Fibroblast of pulmonary artery (primary cell): ENCODE measurements around the gene KIF7.
A peak's percentile ranks its signal among the peaks of the same experiment; 100 is the strongest.

Experiments
- DNase-seq: peaks from one replicate; pipeline ENCODE4 v3.0.0-alpha.2; 2010; ENCODE audit warnings: low read depth
- H3K4me3 ChIP-seq: replicated peaks from 2 replicates; pipeline ENCODE4 v1.5.1; 2011; ENCODE audit warnings: low read depth, mild to moderate bottlenecking, control low read depth, low read length, moderate library complexity
- CTCF ChIP-seq: IDR thresholded peaks from 2 replicates; pipeline ENCODE4 v1.5.1; 2011; ENCODE audit warnings: mild to moderate bottlenecking, control low read depth, low read length, inconsistent platforms; ENCODE audit errors: missing control alignments

Gene KIF7

DNA sequence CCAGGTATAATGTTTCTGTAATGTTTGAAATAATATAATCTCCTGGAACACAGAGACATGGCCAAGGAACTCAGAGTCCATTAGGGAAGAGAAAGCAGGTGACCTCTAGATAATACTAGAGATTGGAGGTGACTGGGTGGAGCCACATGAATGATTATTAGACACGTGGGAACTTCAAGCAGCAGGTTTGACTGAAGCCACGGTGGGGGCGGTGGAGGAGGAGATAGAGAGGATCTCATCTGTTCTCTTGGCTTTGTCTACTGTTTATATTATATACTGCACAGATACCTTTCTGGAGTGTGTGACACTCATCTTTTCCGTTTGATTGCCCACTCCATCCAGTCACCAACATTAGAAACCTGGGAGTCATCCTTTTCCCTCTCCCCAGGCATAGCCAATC lies 33.7 kb downstream of the KIF7 start:
- TF ChIP-seq CTCF: no peak
- H3K4me3 ChIP-seq: no peak overlapping the region
- DNase-seq: no peak

- no peak overlapping the region for H3K4me3 ChIP-seq
These were observed 39.0 kb downstream of the KIF7 start for GRCh38 chr15:89616228-89616627.

GRCh38 chr15:89615135-89615534 lies 40.1 kb downstream of the KIF7 start:
- no peak for DNase-seq
- no peak overlapping the region for H3K4me3 ChIP-seq
- TF ChIP-seq CTCF: no peak

More at GRCh38 chr15:89616228-89616627, 39.0 kb downstream of the KIF7 start:
- TF ChIP-seq CTCF: no peak
- DNase-seq: no peak

- H3K4me3 ChIP-seq: no peak overlapping the region
- no peak for TF ChIP-seq CTCF
- peak; percentile 70 for DNase-seq
These were observed 41.1 kb downstream of the KIF7 start for GRCh38 chr15:89614164-89614563.

DNA sequence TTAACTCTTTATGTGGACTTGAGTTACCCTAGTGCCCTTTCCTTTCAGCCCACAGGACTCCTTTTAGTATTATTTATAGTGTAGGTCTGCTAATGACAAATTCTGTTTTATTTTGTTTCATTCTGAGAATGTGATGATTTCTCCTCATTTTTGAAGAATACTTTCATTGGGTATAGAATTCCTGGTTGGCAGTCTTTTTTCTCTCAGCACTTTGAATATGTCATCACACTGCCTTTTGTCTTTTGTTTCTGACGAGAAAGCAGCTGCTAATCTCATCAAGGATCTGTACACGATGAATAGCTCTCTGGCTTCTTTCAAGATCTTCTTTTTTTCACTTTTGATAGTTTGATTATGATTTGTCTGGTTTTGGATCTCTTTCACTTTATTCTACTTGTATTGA lies 42.2 kb downstream of the KIF7 start:
- TF ChIP-seq CTCF: no peak
- DNase-seq: no peak
- no peak overlapping the region for H3K4me3 ChIP-seq

DNA sequence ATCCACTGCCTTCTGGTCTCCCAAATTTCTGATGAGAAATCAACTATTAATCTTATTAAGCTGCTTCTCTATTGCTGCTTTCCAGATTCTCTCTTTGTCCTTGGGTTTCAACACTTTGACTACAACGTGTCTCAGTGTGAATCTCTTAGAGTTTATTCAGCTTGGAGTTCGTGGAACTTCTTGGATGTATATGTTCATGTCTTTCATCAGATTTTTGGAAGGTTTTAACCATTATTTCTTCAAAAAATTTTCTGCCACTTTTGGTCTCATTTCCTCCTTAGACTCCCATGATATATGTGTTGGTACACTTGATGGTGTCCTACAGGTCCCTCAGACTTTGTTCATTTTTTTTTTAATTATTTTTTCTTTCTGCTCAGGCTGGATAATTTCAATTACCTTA lies 44.0 kb downstream of the KIF7 start:
- no peak for DNase-seq
- no peak for TF ChIP-seq CTCF
- no peak overlapping the region for H3K4me3 ChIP-seq

DNA sequence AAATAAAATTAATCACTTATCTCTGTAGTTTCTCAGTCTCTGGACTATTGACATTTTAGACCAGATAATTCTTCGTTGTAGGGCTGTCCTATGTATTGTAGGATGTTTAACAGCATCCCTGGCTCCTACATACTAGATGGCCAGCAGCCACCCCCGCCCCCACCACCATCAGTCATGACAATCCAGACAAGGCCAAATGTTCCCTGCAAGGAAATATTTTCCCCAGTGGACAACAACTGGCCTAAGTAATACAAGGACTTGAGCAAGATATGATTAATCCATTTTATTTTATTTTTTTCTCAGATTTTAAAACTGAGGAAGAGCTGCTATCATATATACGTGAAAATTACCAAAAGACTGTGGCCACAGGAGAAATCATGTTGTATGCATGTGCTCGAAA lies 56.2 kb downstream of the KIF7 start:
- no peak for TF ChIP-seq CTCF
- H3K4me3 ChIP-seq: no peak overlapping the region
- no peak for DNase-seq
